Femur (tissue), 1 donor: ENCODE measurements around the gene DTX2.
"Not testable (repeated sequence)": the region's sequence is repeated elsewhere in the genome, so short reads cannot be mapped to it uniquely, and the experiment has no call there.

Experiments used
- DNase-seq: peaks from one replicate; pipeline ENCODE4 v3.0.0-alpha.2; 2017

DTX2 gene

GRCh38 chr7:76495717-76496116 lies 34.2 kb downstream of the DTX2 start:
- not testable (repeated sequence) for DNase-seq

- not testable (repeated sequence) for DNase-seq
Observed at GRCh38 chr7:76497918-76498582, 36.5 kb downstream of the DTX2 start.

DNA sequence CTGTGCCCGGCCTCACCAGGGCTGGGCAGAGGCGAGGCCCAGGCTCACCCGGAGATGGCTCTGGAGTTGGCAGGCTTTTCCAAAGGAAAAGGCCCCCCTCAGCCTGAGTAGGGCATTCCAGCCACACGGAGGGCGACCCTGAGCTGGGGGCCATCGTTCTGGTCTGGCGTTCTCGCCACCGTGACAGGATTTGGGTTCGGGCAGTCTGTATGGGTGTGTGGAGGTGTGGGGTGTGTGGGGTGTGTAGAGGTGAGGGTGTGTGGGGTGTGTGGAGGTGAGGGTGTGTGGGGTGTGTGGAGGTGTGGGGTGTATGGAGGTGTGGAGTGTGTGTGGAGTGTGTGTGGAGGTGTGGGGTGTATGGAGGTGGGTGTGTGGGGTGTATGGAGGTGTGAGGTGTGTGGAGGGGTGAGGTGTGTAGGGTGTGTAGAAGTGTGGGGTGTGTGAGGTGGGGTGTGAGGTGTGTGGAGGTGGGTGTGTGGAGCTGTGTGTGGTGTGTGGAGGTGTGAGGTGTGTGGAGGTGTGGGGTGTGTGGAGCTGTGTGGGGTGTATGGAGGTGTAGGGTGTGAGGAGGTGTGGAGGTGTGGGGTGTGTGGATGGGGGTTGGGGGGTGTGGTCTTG lies 37.2 kb downstream of the DTX2 start:
- not testable (repeated sequence) for DNase-seq

DNA sequence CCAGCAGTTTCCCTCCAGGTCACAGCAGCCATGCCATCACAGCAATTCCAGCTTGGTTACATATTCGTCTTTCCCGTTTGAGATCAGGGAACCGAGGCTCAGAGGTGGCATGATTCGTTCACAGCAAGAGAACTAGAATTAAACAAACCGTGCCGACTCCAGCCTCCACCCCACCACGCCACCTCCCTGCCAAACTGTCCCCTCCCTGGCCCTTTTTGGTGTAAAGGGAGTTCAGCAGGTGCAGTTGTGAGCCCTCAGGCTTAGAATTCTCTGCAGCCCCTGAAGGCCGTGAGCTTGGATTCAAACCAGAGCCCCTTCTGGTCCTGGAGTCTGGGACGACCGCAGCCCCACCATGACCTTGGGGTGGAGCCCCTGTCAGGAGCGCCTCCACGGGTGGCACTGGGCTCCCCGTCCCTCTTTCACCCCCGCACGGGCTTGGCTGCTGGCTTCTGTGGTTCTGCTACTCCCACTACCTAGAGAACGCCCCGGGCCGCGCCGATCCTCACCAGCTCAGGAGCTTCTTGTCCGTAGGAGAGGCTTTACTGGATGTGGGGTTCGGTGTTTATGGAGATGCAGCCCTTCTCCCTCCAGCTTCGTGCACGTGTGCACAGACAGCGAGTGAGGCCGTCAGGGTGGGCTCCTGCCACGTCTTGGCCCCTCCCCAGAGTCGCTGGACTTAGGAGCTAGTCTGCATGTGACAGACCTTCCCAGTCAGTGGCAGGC lies 37.9 kb downstream of the DTX2 start:
- DNase-seq = not testable (repeated sequence)

- DNase-seq = not testable (repeated sequence)
Observed at GRCh38 chr7:76499924-76500241, 38.4 kb downstream of the DTX2 start.

DNA sequence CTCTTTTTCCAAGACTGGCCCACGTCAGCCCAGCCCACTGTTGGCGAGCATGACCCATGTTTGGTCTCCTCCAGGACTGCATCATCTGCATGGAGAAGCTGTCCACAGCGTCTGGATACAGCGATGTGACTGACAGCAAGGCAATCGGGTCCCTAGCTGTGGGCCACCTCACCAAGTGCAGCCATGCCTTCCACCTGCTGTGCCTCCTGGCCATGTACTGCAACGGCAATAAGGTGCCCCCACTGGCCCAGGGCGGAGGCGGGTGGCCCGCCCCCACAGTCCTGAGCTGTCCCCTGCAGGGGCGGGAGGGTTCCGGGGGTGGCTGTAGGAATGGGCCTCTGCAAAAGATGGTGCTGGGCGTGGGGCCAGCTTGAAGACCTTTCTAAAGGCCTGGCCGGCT lies 40.7 kb downstream of the DTX2 start:
- peak; percentile 16 for DNase-seq

GRCh38 chr7:76502836-76503235 lies 41.3 kb downstream of the DTX2 start:
- DNase-seq = not testable (repeated sequence)

GRCh38 chr7:76503244-76503643 lies 41.7 kb downstream of the DTX2 start:
- DNase-seq = peak; percentile 14

GRCh38 chr7:76504351-76505167 lies 43.0 kb downstream of the DTX2 start:
- not testable (repeated sequence) for DNase-seq

- DNase-seq = peak; percentile 23
Observed at GRCh38 chr7:76505168-76506080, 43.9 kb downstream of the DTX2 start.

DNA sequence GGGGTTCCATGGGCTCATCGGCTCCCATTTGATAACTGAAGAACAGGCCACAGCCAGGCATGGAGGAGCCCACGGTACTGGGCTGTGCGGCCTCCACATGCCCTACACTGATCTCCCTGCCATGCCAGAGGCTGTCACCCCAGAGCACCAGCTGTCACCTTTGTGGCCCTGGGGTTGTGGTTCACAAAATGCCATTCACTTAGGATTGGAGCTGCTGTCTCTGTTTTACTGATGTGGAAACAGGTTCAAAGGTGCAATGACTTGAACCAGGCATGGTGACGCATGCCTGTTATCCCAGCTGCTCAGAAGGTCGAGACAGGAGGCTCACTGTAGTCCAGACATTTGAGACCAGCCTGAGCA lies 44.6 kb downstream of the DTX2 start:
- DNase-seq = no peak

GRCh38 chr7:76506643-76507042 lies 45.1 kb downstream of the DTX2 start:
- DNase-seq = not testable (repeated sequence)

GRCh38 chr7:76507723-76508406 lies 46.4 kb downstream of the DTX2 start:
- DNase-seq = peak; percentile 18

GRCh38 chr7:76509931-76510877 lies 48.7 kb downstream of the DTX2 start, which contains the start of gene UPK3B:
Gene UPK3B, plus strand, starts transcription at chr7:76510552. Its CDS starts 101 bp downstream, at chr7:76510653.
- DNase-seq = peak; percentile 19

GRCh38 chr7:76511200-76511910 lies 49.8 kb downstream of the DTX2 start:
- peak; percentile 6 for DNase-seq

DNA sequence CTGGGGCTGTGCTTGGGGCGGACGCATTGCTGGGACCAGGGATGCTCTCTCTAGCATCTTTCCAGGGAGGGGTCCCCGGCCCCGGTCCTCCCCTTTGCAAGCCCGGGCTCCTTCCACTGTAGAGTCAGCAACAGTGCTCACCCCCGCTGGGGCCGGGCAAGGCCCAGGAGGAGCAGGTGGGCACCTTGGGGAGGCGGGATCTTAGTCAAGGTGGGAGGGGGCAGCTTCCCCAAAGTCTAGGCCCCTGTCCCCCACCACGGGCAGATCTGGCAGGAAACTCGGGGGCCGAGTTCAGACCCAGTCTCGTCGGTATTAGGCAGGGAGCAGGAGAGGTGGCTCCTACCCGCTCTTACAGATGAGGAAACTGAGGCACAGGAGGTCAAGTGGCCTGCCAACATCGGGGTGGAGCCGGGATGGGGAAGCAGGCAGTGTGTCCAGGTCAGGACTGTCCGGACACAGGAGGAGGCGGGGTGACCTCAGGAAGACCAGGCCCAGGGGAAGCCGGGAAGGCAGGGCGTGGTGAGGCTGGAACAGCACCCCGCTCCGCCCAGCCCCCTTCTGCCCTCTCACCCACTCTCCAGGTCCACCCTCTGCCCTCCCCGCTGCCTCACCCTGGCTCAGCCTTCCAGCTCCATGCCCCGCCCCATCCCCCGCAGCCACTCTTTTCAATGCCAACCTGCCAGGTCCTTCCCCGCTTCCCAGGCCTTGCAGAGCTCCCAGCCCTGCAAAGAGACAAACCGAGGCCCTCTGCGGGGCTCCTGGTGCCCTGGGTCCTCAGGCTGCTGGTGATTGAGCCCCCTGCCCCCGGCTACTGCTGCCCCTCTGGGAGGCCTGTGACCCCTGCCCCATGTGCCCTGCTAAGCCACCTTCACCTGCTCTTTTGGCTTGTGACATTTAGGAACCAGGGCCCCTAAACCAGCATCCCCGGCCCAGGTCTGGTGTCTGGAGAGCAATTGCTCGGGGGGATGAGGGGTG lies 50.7 kb downstream of the DTX2 start:
- peak; percentile 3 for DNase-seq

GRCh38 chr7:76512941-76513816 lies 51.7 kb downstream of the DTX2 start:
- DNase-seq = peak; percentile 26
